WTC11 (cell line): Measurements from ENCODE around the gene DNAH1. TPM values are rescaled to one million over a fixed set of nuclear protein-coding genes. Genes with fewer than 3 reads are reported as not detected.
A peak's percentile ranks its signal among the peaks of the same experiment; 100 is the strongest.

ENCODE experiments used
- ATAC-seq: fragments of 200-7000 bp; cut with Tn5 transposase; 2 replicates; pipeline ENCODE4 v1.10.0; 2021; ENCODE audit warnings: mild to moderate bottlenecking, moderate library complexity
- CTCF ChIA-PET: fragments of 300-600 bp; sonication (Branson Sonifier 250); formaldehyde crosslinking; loops from one replicate; lab custom pipeline; 2021; ENCODE audit warnings: antibody characterized with exemption; lab: Charles Lee
- POLR2A ChIA-PET: fragments of 350-600 bp; sonication (Branson Sonifier 250); formaldehyde crosslinking; loops from one replicate; lab custom pipeline; 2021; ENCODE audit warnings: antibody characterized with exemption; lab: Charles Lee
- DNase-seq: peaks from one replicate; pipeline ENCODE4 v3.0.0; 2021; ENCODE audit warnings: low spot score
- H3K27ac Mint-ChIP-seq: 2 replicates; pipeline ENCODE4 v1.8.0; 2021; ENCODE audit warnings: mixed read lengths
- H3K27me3 Mint-ChIP-seq: 2 replicates; pipeline ENCODE4 v1.8.0; 2021; ENCODE audit warnings: low read depth, mild to moderate bottlenecking, moderate library complexity, mixed read lengths
- H3K36me3 Mint-ChIP-seq: 2 replicates; pipeline ENCODE4 v1.8.0; 2021; ENCODE audit warnings: mixed read lengths
- H3K4me1 Mint-ChIP-seq: 2 replicates; pipeline ENCODE4 v1.8.0; 2022; ENCODE audit warnings: mixed read lengths
- H3K4me3 Mint-ChIP-seq: 2 replicates; pipeline ENCODE4 v1.8.0; 2021; ENCODE audit warnings: mild to moderate bottlenecking, moderate library complexity, mixed read lengths
- H3K9me3 Mint-ChIP-seq: 2 replicates; pipeline ENCODE4 v1.8.0; 2021; ENCODE audit warnings: mixed read lengths
- ARID4B ChIP-seq: sonication (generic); formaldehyde crosslinking; IDR thresholded peaks from 2 replicates; pipeline ENCODE4 v1.8.0; 2023; ENCODE audit warnings: missing genetic modification reagents, mild to moderate bottlenecking, borderline replicate concordance
- E2F5 ChIP-seq: sonication (generic); formaldehyde crosslinking; IDR thresholded peaks from 2 replicates; pipeline ENCODE4 v1.8.1; 2022; ENCODE audit warnings: mild to moderate bottlenecking, moderate library complexity, missing genetic modification reagents
- ELF4 ChIP-seq: sonication (generic); formaldehyde crosslinking; IDR thresholded peaks from 2 replicates; pipeline ENCODE4 v1.8.1; 2022; ENCODE audit warnings: low read depth, mild to moderate bottlenecking, moderate library complexity, missing genetic modification reagents
- ESRRA ChIP-seq: sonication (generic); formaldehyde crosslinking; IDR thresholded peaks from 2 replicates; pipeline ENCODE4 v1.8.1; 2022; ENCODE audit warnings: mild to moderate bottlenecking, missing genetic modification reagents, borderline replicate concordance
- ETV6 ChIP-seq: sonication (generic); formaldehyde crosslinking; IDR thresholded peaks from 2 replicates; pipeline ENCODE4 v1.8.1; 2022; ENCODE audit warnings: mild to moderate bottlenecking, missing genetic modification reagents
- FOXP1 ChIP-seq: sonication (generic); formaldehyde crosslinking; IDR thresholded peaks from 2 replicates; pipeline ENCODE4 v1.8.0; 2022; ENCODE audit warnings: missing genetic modification reagents, mild to moderate bottlenecking, moderate library complexity, borderline replicate concordance
- MAX ChIP-seq: sonication (generic); formaldehyde crosslinking; IDR thresholded peaks from 2 replicates; pipeline ENCODE4 v1.8.0; 2022; ENCODE audit warnings: mild to moderate bottlenecking, missing genetic modification reagents
- MLX ChIP-seq: sonication (generic); formaldehyde crosslinking; IDR thresholded peaks from 2 replicates; pipeline ENCODE4 v1.8.1; 2023; ENCODE audit warnings: mild to moderate bottlenecking, missing genetic modification reagents, moderate library complexity
- NR2C2 ChIP-seq: sonication (generic); formaldehyde crosslinking; IDR thresholded peaks from 2 replicates; pipeline ENCODE4 v1.8.0; 2022; ENCODE audit warnings: mild to moderate bottlenecking, missing genetic modification reagents
- PRRX2 ChIP-seq: fragments of 250-450 bp; sonication (Bioruptor Pico); IDR thresholded peaks from 2 replicates; pipeline ENCODE4 v1.8.0; 2021; ENCODE audit warnings: mild to moderate bottlenecking
- RELA ChIP-seq: sonication (generic); formaldehyde crosslinking; IDR thresholded peaks from 2 replicates; pipeline ENCODE4 v1.8.1; 2022; ENCODE audit warnings: missing genetic modification reagents, mild to moderate bottlenecking, borderline replicate concordance
- SOX15 ChIP-seq: fragments of 250-450 bp; sonication (Bioruptor Pico); IDR thresholded peaks from 2 replicates; pipeline ENCODE4 v1.9.0; 2021; ENCODE audit warnings: mild to moderate bottlenecking
- SP1 ChIP-seq: sonication (generic); formaldehyde crosslinking; conservative IDR thresholded peaks from 2 replicates; pipeline ENCODE4 v1.8.1; 2022; ENCODE audit warnings: missing genetic modification reagents
- TEAD1 ChIP-seq: sonication (generic); formaldehyde crosslinking; IDR thresholded peaks from 2 replicates; pipeline ENCODE4 v1.8.0; 2022; ENCODE audit warnings: mild to moderate bottlenecking, missing genetic modification reagents
- total RNA-seq: library from RNA; stranded (reverse); gene quantifications from 3 replicates; pipeline ENCODE4 v1.2.3, GENCODE V29; 2021
- TF ChIP-seq, protein P1 (sequence below): sonication (generic); formaldehyde crosslinking; IDR thresholded peaks from 2 replicates; pipeline ENCODE4 v1.8.1; 2023; ENCODE audit warnings: mild to moderate bottlenecking, missing genetic modification reagents
- TF ChIP-seq, protein P2 (sequence below): sonication (generic); formaldehyde crosslinking; IDR thresholded peaks from 2 replicates; pipeline ENCODE4 v1.8.1; 2022; ENCODE audit warnings: low read depth, mild to moderate bottlenecking, moderate library complexity, missing genetic modification reagents, borderline replicate concordance

The DNAH1 gene
- total RNA-seq, 1 experiment from 2014 or later: 1.5 TPM

DNA sequence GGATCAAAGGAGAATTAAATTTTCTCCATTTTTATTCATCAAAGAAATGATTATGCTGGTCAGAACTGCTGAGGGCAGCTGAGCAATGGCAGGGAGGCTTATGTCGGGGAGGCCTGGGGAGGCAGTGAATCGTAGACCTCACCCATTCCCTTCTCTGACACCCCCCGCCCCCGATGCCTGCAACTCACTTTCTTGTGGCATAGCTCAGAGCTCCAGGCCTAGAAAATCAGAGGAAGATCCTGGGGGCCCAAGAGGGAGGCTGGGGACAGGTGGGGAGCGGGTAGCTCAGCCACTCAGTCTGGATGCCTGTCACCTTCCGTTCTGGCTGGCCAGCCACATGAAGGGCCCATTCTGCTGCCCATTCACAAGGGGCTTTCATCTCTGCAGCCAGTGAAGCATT is 1.1 kb upstream of the DNAH1 start:
- no peaks in the 10 kb centered on the region for H3K36me3 Mint-ChIP-seq
- DNase-seq (no peak), ATAC-seq (no peak)
- H3K27ac Mint-ChIP-seq: no peak overlapping the region
- no peaks in the 10 kb centered on the region for H3K9me3 Mint-ChIP-seq
- CTCF ChIA-PET: interaction anchor here (0.5 to 0.6 kb wide), 2 partner anchors 58 to 88 kb away, joined by 3 to 4 read pairs; no protein-coding TSS in a partner anchor
- TF ChIP-seq SOX15 (CRISPR knock-in tag) (no peak), ELF4 (CRISPR knock-in tag) (no peak)
- TF ChIP-seq, protein P1, sequence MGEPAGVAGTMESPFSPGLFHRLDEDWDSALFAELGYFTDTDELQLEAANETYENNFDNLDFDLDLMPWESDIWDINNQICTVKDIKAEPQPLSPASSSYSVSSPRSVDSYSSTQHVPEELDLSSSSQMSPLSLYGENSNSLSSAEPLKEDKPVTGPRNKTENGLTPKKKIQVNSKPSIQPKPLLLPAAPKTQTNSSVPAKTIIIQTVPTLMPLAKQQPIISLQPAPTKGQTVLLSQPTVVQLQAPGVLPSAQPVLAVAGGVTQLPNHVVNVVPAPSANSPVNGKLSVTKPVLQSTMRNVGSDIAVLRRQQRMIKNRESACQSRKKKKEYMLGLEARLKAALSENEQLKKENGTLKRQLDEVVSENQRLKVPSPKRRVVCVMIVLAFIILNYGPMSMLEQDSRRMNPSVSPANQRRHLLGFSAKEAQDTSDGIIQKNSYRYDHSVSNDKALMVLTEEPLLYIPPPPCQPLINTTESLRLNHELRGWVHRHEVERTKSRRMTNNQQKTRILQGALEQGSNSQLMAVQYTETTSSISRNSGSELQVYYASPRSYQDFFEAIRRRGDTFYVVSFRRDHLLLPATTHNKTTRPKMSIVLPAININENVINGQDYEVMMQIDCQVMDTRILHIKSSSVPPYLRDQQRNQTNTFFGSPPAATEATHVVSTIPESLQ (CRISPR knock-in tag): no peak
- peaks cover 6% of the 10 kb centered on the region; the same call in 1 of the 2 replicates for H3K4me1 Mint-ChIP-seq
- POLR2A ChIA-PET: no interaction called here
- H3K27me3 Mint-ChIP-seq: peaks cover 27% of the 10 kb centered on the region
- H3K4me3 Mint-ChIP-seq: no peak overlapping the region

- Mint-ChIP-seq H3K36me3 (no peaks in the 10 kb centered on the region), H3K27ac (no peak overlapping the region; the same call in 1 of the 2 replicates), H3K9me3 (no peaks in the 10 kb centered on the region), H3K4me1 (peaks cover 6% of the 10 kb centered on the region; the same call in 1 of the 2 replicates), H3K4me3 (peak overlapping the region; percentile 67), H3K27me3 (peaks cover 27% of the 10 kb centered on the region)
- ChIA-PET CTCF (interaction anchor here (0.6 to 2.0 kb wide), 10 partner anchors 13 to 129 kb away, joined by 3 to 16 read pairs (median 6); partner anchors contain the start of gene WDR82), POLR2A (interaction anchor here (0.6 to 1.4 kb wide), 5 partner anchors 19 to 219 kb away, joined by 3 to 4 read pairs (median 3); partner anchors contain the start of gene UQCC5)
- TF ChIP-seq FOXP1 (no peak), ARID4B (CRISPR knock-in tag) (peak; percentile 40; the same call in 1 of the 2 replicates), TEAD1 (CRISPR knock-in tag) (0 out of 2 replicates have a peak, but pooled peaks have one; percentile 28), E2F5 (CRISPR knock-in tag) (0 out of 2 replicates have a peak, but pooled peaks have one; percentile 41), NR2C2 (CRISPR knock-in tag) (no peak), PRRX2 (CRISPR knock-in tag) (no peak), ESRRA (CRISPR knock-in tag) (no peak), MLX (CRISPR knock-in tag) (no peak), SP1 (CRISPR knock-in tag) (peak; percentile 58), RELA (CRISPR knock-in tag) (no peak), MAX (CRISPR knock-in tag) (0 out of 2 replicates have a peak, but pooled peaks have one; percentile 51), ETV6 (CRISPR knock-in tag) (0 out of 2 replicates have a peak, but pooled peaks have one; percentile 12)
- TF ChIP-seq, protein P2, sequence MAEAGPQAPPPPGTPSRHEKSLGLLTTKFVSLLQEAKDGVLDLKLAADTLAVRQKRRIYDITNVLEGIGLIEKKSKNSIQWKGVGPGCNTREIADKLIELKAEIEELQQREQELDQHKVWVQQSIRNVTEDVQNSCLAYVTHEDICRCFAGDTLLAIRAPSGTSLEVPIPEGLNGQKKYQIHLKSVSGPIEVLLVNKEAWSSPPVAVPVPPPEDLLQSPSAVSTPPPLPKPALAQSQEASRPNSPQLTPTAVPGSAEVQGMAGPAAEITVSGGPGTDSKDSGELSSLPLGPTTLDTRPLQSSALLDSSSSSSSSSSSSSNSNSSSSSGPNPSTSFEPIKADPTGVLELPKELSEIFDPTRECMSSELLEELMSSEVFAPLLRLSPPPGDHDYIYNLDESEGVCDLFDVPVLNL: no peak
- ATAC-seq (peak; percentile 97), DNase-seq (peak; percentile 93)
Observed at GRCh38 chr3:52317208-52318000, 1.3 kb downstream of the DNAH1 start.
